Activated CD8-positive, alpha-beta memory T cell treated with anti-CD3 and anti-CD28 coated beads for 48 hours (primary cell): ENCODE measurements around the gene RTL10.

Source experiments
- DNase-seq, 3 experiments: peaks; one replicate each; pipeline ENCODE4 v3.0.0-alpha.2; 2020; ENCODE audit warnings: low read depth in 2 of 3, low spot score in 2 of 3

Gene RTL10

DNA sequence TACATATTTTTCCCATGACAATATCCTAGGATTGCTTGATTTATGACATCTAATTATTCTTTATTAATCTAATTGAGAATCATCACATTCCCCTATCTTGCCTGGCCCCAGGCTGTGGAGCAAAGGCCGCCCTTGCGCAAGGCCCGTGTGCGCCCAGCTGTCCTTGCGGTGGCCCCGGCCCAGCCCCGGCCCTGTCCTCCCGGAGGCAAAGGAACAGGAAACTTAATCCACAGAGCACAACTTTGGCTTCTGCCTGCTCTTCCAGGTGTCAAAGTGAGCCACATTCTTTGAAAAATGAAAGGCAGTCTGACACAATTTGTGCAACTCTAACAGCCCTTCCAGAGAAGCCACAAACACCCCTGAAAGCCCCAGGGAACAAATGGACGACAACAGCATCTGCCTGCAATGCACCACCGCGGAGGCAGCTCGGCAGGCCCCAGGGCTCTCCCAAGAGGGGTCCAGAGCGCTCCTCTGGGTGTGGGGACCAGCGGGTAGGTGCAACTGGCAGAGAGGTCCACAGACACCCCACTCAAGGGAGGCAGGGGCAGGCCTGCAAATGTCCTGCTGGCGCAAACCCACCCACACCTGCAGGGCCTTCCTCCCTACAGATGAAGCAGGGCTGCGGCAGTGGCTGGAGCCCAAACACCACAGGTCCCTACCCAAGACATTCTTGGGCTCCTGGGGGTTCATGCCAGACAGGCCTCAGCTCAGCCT, 30.3 kb downstream of the RTL10 start:
- DNase-seq, result no peak

DNA sequence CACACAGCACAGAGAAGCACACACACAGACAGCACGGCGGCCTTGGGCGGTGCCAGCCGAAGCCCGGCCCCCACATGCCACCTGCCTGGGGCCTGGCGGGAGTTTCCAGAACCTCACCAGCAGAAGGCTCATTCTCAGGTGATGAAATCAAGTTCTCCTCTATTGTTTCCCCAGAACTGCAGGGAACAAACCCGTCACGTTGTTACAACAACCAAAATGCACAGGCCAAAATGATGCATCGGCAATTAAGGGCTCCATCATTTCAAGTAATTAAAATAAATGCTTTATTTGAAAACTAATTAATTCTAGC, 30.8 kb downstream of the RTL10 start:
- DNase-seq, result no peak

DNA sequence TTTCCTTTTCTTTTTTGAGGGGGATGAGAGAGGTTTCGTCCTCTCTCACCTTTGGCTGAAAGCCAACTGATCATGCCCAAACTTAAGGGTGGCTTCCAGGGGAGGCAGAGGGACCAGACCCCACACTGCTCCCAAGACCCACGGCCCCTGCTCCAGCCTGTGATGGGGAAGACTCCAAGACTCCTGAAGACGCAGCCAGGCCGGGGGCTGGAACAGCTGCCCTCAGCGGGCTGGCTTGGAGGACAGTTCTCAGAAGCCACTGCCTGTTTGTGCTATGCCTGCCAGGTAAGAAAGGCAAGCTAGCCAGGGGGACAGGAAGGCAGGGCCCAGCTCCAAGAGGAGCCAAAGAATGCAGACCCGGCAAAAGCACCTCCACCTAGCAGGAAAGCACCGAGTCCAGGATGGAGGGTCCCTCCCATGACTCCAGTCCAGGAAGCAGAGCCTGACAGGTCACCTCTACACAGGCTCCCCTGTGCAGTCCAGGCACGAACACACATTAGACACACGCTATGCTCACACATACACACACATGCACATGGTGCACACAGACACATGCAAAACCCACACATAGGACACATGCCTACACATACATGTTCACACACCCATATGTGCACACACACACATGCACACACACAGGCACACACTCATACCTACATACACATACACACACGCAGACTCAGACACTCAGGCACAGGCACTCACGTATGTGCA, 31.3 kb downstream of the RTL10 start:
- no peak for DNase-seq

DNA sequence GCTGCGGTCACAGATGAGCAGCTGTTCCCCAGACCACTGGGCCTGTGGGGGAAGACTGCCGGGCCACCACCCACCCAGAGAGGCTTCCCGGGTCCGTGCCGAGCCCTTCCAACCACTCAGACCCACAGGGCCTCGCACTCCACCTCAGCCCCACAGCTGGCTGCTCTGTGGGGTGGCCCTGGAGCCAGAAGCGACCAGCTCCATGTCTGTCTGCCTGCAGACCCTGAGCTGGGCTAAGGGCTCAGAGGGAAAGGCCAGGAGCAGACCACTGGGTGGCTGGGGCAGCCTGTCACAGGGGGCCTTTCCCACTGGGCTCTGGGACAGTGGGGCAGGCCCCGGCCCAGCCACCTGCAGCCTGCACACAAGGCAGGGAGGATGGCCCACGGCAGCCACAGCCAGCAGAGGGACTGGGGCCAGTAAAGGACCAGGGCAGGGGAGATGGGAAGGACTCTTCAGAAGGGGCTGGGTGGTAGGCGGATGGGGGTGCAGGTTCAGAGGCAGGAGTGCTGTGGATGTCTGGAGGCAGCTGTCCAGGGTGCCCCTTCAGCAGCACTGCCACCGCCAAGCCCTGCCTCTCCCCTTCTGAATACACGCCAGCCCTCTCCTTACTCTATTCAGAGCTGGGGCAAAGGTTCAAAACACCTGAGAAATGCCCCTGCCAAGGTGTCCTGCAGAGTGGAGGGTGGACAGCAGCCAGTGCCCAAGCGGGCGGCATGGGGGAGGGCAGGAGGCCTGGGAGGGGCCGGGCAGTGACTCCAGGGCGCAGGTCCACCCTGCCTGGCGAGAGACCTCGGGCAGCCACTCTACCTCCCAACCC, 32.2 kb downstream of the RTL10 start:
- DNase-seq, result no peak

DNA sequence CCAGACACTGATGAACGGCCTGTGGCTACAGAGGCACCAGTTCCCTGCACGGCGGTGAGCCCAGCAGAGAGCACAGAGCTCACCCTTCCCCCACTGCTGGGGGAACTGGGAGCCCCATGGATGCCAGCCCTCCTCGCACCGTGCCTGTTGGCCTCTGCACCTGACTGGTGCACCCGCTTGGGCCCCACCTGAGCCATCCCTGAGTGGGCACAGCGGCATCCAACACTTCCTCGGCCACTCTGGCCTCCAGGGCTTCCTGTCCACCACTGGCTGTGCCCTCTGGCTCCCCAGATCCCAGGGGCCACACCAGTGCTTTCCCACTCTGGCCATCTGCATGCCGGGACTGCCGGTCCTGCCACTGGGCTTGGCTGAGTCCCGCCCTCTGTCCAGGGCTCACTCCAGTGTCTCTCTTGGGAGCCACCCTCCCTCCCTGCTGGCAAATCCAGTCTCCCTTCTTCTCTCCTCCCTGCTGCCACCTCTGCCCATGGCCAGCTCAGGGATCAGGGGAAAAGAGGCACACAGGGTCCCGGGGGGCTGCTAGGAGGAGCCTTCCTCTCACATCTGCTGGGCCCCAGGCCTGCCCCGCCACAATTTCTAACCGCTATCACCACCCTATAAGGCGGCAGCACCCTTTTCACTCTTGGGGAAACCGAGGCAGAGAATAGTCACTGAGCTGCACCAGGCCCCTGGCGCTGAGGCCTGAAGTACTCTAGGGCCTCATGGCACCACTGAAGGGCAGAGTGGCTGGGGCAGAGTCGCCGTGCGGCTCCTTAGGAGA, 33.0 kb downstream of the RTL10 start:
- DNase-seq, result no peak

DNA sequence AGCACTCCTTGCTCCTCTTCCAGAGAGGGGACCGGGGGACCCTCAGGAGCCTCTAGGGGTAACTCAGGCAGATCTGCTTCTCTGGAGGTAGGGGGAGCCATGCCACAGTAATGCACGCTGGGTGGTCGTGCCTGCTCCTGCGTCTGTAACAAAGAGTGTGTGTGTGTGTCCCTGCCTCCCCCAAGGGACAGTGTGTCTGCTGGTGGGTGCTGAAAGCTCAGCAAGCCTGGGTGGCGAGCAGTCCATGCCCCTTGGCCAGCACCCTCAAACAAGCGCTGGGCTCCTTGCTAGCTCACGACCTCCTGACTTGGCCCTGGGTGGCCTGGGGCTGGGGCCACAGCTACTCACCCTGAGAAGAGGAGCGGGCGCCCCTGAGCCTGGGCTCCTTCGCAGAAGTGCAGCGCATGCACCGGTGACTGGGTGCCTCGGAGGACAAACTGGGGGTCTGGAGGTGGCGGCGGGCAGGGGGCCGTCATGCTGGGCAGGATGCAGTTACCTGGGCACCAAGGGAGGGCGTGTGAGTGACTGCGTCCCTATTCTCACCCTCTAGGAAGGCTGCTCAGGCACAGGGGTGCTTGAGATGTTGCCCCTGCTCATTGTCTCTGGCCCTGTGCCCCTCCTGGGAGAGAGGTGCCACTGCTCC, 33.7 kb downstream of the RTL10 start:
- DNase-seq, result no peak

DNA sequence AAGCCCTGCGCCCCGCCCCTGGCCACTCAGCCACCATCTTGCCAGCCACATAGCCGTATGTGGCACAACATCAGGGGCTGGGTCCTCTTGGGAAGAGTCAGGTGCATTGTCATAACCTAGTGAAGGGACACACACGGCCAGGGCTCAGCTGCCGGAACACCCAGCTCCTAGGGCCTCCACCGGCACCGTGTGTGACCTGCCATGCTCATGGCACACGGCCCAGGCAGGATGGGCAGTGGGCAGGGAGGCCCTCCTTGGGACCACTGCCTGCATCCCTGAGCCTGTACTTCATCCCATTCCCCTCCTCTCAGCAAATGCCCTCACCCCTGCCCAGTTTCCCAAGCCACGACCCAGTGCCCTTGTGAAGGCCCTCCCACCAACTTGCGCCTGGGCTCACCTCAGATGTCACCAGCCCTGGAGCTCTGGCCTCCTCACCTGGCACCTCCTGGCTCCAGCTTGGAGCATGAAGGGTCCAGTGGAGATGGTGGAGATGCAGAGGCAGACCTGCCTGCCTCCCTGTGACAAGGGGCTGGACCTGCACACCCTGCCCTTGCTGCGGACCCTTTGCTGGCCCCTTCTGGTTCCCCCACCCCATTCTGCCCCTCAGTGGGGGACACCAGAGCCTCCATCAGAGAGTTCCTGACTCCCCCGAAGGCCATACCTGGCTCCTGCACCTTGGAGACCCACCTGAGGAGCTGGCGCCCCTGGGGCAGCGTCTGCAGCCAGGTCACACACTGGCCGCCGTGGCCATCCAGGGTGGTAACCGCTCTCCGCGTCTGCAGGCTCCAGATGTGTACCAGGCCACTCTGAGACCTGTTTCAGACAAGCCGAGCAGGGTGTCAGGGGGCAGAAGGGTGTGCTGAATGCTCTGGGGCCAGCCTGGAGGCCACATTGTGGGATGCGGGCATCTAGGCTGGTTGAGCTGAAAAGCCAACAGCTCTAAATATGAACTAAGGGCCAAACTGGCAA, 34.5 kb downstream of the RTL10 start:
- DNase-seq, result no peak

DNA sequence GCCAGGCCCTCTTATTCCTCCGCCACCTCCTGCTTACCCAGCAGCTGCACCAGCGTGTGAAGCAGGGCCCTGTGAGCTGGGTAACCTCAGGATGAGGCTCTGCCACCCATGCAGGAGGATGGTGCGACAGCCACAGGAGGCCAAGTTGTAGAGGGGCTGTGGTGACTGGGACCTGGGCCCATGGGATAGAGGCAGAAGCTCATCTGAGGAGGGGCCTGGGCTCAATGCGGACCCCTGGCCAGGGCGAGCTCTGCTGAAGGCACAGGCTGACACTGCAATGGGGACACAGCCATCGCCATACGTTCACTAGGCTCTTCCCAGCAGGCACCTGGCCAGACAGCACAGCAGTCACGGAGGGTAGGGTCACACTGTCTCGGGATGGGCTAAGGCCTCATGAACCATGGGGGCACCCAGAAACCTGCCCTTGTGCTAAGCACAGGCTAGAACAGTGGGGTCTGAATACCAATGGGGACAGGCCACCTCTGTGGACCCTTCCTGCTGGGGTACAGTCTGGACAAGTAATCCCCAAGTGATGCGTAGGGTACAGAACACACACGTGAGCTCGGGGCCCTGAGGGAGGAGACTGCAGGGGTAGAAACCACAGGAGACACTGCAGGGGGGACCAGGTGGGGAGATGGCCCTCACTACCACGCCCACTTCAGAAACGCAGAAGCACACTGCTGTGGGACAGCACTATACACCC, 35.3 kb downstream of the RTL10 start:
- DNase-seq, result no peak

DNA sequence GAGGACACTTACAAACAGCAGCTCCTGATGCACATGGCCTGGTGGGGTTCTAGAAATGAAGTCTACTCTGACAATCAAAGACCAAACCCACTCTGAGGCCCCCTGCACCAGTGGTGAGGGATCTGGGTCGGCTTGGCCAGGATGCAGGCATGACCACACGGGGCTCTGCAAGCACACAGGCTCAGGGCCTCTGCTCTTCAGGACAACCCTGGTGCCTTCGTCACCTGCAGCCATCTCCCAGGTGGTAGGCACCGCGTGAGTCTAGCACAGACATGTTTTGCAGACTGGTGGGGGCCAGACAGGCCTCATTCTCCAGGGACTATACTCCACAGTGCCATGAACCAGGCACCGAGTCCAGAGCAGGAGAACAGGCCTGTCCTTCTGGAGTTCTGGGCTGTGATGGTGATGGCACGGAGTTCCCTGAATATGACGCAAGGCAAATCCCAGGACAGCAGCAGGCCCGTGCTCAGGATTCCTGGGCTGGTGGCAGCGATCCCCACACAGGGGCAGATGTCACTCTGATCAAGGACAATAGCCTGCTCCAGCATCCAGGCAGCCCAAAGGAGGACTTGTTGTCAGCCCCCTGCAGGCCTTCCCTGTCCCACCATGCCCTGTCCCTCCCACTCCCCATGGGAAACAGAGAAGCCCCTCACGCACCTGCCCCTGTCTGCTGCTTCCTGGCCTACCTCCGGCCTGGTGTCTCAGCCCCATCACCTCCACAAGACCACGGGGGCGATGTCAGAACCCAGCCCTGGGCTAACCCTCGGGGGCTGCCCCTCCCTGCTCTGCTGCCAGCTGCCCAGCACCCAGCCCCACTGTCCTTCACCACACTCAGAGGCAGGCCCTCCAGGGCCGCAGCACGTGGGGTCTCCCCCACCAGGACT, 36.1 kb downstream of the RTL10 start:
- DNase-seq, result no peak

DNA sequence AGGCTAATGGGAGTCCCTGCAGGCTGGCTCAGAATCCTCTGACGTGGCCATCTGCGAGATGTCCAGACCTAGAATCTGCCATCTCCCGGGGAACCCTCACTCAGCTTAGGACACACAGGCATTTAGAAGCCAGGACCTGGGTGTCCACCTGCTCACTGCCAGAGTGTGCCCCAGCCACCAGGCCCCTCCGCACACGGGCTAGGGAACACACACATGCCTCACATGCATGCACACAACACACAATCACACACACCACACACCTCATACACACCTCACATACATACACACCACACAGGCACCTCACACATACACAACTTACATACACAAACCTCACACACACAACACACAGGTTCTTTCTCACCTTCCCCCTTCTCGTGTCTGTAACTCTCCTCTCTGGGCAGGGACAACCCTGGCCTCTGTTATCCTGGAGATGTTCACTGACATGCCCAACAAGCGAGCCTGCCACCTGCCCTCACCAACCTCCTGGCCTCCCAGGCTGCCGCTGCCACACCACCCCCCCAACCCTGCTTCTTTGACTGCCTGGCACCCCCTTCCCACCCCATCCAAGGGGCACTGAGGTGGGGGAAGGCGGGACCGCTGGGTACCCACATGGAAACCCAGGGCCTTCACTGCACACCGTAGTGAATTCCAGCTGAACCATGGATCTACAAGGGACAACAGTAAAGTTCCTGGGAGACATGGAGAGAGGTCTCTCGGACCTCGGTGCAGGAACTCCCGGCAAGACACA, 38.1 kb downstream of the RTL10 start:
- DNase-seq, result no peak

DNA sequence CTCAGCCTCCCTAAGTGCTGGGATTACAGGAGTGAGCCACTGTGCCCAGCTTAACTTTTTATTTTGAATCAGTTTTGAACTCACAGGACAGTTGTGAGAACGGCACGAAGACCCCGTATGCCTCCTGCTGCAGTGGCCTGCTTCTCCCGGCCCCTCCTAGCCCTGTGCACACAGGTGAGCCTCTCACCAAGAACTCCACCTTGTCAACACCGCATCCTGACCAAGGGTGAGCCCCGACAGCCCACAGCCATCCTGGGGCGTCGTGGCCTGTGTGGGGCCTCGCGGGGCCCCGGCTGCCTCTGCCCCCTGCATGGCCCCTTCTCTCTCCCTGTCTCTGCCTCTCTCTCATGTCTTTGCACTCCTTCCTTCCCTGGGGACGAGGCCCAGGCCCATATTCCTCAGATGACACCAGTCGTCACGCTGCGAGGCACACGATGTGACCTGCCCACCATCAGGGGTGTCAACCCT, 38.8 kb downstream of the RTL10 start:
- no peak for DNase-seq

DNA sequence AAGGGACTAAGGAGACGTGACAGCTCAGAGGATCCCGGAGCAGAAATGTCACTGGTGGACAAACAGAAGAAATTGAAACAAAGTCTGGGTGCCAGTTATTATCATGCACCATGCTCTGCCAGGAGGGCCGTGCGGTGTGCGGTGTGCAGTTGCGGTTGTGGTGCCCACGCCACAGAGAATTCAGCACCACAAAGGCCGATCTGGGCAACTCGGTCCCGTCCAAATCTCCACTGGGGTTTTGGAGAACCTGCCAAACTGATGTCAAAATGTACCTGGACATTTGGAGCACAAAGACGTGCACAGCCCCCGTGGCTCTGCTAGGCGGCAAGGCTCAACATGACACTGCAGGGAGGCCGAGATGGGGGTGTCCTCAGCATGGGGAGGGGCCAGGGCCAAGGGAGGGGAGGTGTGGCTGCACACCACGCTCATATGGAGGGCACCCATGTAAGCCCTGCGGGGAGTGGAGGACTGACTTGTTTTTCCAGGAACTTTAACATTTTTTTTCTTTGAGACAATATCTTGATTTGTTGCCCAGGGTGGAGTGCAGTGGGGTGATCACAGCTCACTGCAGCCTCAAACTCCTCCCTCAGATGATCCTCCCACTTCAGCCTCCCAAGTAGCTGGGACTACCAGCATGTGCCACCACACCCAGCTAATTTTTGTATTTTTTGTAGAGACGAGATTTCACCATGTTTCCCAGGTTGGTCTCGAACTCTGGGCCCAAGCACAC, 39.4 kb downstream of the RTL10 start:
- DNase-seq, result no peak

DNA sequence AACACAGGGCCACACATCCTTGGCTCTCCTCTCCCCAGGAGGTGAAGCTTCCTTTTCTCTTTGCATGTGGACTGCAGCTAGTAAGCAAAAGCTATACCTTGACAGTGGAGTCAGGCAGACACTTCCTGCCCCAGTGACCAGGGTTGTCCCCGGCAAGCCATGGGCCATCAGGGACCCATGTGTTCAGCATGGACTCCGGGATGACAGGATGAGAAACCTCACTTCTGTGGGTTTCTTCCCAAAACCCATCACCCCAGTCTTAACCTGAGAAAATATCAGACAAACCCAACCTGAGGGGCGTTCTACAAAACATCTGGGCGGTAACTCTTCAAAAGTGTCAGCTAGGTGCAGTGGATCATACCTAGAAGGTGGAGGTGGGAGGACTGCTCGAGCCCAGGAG, 40.2 kb downstream of the RTL10 start:
- no peak for DNase-seq

DNA sequence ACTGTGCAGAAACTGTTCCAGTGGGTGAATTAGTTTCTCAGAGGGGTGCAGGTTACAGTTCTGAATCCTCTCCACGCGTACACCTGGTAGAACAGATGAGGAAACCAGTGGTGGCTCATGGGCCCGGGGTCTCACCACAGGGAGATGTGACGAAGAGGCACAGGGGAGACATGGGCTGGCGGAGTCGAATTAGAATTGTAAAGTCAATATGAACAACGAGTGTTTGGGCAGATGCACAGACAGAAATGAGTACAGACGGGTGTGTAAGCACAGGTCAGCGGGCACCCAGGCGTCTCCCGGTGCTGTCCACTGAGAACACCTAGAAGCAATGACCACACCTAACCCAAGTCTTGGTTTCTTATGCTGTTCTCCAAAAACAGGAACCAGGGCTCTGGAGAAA, 41.8 kb downstream of the RTL10 start:
- DNase-seq, result no peak

DNA sequence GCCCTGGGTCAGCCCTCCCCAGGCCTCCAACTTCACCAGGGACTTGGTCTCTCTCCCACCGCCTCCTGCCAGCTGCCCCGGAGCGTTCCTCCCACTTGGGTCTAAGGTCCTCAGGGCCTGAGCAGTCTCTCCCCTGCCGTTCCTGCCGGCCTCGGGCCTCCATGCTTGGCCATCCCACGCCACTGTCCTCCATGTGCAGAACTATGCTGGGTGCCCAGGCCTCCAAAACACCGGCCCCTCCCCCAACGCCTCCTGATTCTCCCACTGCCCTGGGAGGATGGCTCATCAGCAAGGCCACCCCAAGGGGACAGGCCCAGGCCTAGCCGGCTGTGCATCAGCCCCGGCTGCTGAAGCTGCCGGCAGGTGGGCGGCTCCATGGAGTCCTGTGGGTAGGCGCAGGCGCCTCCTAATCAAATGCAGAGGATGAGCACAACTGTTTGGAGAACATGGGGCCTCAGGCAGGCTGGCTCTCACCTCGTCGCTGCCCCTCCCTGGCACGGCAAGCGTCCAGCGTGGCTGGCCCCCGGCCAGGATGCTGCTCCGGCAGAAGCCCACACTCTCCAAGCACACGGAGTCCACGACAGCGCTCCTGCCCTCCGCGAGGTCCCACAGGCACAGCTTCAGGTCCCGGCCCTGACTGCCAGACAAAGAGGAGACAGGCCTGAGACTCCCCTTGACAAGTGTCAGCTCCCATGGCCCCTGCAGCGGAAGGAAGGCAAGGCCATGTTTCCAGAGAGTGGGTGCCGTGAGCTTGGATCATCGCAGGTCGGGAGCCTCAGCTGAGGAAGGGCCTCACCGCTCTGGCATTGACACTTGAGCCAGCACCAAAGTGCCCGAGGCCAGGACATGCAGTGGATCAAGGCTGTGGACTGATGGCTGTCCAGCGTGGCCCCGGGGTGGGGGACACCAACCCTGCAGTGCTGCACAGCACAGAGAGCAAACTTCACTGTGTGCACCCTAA, 42.6 kb downstream of the RTL10 start:
- DNase-seq, result no peak

DNA sequence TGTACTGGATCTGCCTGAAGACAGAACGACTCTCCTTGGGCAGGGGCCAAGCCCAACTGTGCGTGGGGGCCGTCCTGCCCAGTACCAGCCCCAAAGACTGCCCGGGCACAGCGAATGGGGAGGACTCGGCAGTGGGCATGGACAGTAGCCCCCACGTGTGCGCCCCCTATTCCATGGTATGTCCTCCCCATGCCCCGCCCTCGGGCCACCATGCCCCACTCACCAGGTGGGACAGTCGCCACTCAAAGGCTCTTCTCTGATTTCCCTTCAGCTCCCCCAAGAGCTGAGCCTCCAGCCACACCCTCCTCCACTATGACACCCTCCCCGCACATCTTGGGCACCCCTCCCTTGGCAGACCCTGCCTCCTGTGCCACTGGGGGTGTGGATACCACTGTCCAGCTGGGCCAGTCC, 43.5 kb downstream of the RTL10 start:
- DNase-seq, result no peak
